Gastroesophageal sphincter (tissue), 4 donors: Measurements from ENCODE around the gene RPL32. TPM values are rescaled to one million over a fixed set of nuclear protein-coding genes. Genes with fewer than 3 reads are reported as not detected.

Experiments
- ATAC-seq: fragments of 150-250 bp; one replicate; pipeline ENCODE4 v1.9.1; 2016; ENCODE audit warnings: mild to moderate bottlenecking, moderate library complexity
- H3K27ac ChIP-seq, 4 donors: fragments of 200-600 bp; sonication (generic) in 3 of 4; 1 replicate in 3 of 4; 2 replicates in 1 of 4; pipeline ENCODE4 v1.5.1; 2016 to 2019
- H3K27me3 ChIP-seq: fragments of 200-600 bp; sonication (generic); one replicate; pipeline ENCODE4 v1.5.1; 2019
- H3K36me3 ChIP-seq, 2 donors: fragments of 200-600 bp; sonication (generic); one replicate each; pipeline ENCODE4 v1.5.1; 2019; ENCODE audit warnings: control low read depth in 1 of 2
- H3K4me1 ChIP-seq, 3 donors: fragments of 200-600 bp; sonication (generic); 1 replicate in 2 of 3; 2 replicates in 1 of 3; pipeline ENCODE4 v1.5.1; 2016 to 2019; ENCODE audit warnings: control low read depth in 2 of 3
- H3K4me3 ChIP-seq, 2 donors: fragments of 200-600 bp; sonication (generic); one replicate each; pipeline ENCODE4 v1.5.1; 2019; ENCODE audit warnings: mild to moderate bottlenecking in 1 of 2, moderate library complexity in 1 of 2
- H3K9me3 ChIP-seq, 3 donors: fragments of 200-600 bp; sonication (generic); one replicate each; pipeline ENCODE4 v1.5.1; 2017 to 2019; ENCODE audit warnings: control low read depth in 2 of 3
- EP300 ChIP-seq: sonication (generic); formaldehyde crosslinking; IDR thresholded peaks from one replicate; pipeline ENCODE4 v1.6.1; 2017; ENCODE audit warnings: antibody characterized with exemption, mild to moderate bottlenecking
- POLR2A ChIP-seq, 2 donors: fragments of 450-650 bp; IDR thresholded peaks; one replicate each; pipeline ENCODE4 v1.6.1; 2017; ENCODE audit warnings: antibody characterized with exemption in 2 of 2, mild to moderate bottlenecking in 2 of 2, moderate library complexity in 1 of 2
- POLR2AphosphoS5 ChIP-seq: sonication (generic); formaldehyde crosslinking; IDR thresholded peaks from one replicate; pipeline ENCODE4 v1.6.1; 2017; ENCODE audit warnings: antibody characterized with exemption
- WGBS, 2 donors: methylation state at CpG; one replicate each; pipeline ENCODE4 v1.1.5; 2018; ENCODE audit warnings: low coverage in 1 of 2; 5-methylcytosine and 5-hydroxymethylcytosine counted together
- total RNA-seq, 4 donors: library from RNA; depleted of rRNA; stranded (reverse); fragments of >200 nt; gene quantifications; one replicate each; pipeline ENCODE4 v1.1.0, GENCODE V29; 2016
- TF ChIP-seq, protein P1 (sequence below), 4 experiments: fragments of 200-600 bp in 2 of 4; fragments of 450-650 bp in 2 of 4; sonication (generic) in 1 of 4; IDR thresholded peaks; one replicate each; pipeline ENCODE4 v1.5.1; 2017 to 2019; ENCODE audit warnings: antibody characterized with exemption in 4 of 4, mild to moderate bottlenecking in 2 of 4, moderate library complexity in 2 of 4

RPL32 gene
- total RNA-seq, 4 donors from 2014 or later, result 679 to 924 (median 775) TPM

DNA sequence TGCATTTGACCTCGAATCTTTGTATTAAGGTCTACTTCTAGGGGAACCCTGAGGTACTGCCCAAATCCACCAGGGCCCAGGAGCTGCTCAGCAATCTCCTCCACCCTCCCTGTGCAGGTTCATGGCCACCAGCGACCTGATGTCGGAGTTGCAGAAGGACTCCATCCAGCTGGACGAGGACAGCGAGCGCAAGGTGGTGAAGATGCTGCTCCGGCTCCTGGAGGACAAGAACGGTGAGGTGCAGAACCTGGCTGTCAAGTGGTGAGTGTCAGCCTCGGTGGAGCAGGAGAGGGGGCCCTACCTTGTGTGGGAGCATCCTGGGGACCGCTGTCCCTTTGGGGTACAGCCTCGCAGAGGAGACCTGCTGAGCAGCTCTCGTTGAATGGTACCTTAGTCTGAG is 38.0 kb downstream of the RPL32 start:
- Histone ChIP-seq H3K4me1 (peaks cover 0 to 10% (median 0%) of the 10 kb centered on the region in 3 donors), H3K27me3 (no peaks in the 10 kb centered on the region), H3K9me3 (no peaks in the 10 kb centered on the region), H3K27ac (no peak overlapping the region), H3K4me3 (no peak overlapping the region), H3K36me3 (peaks cover 0 to 54% of the 10 kb centered on the region in 2 donors)
- no peak for ATAC-seq
- no peak for TF ChIP-seq EP300
- TF ChIP-seq POLR2AphosphoS5, result no peak
- no peak for TF ChIP-seq POLR2A (IDR thresholded peaks at IDR 0.05)
- TF ChIP-seq, protein P1, sequence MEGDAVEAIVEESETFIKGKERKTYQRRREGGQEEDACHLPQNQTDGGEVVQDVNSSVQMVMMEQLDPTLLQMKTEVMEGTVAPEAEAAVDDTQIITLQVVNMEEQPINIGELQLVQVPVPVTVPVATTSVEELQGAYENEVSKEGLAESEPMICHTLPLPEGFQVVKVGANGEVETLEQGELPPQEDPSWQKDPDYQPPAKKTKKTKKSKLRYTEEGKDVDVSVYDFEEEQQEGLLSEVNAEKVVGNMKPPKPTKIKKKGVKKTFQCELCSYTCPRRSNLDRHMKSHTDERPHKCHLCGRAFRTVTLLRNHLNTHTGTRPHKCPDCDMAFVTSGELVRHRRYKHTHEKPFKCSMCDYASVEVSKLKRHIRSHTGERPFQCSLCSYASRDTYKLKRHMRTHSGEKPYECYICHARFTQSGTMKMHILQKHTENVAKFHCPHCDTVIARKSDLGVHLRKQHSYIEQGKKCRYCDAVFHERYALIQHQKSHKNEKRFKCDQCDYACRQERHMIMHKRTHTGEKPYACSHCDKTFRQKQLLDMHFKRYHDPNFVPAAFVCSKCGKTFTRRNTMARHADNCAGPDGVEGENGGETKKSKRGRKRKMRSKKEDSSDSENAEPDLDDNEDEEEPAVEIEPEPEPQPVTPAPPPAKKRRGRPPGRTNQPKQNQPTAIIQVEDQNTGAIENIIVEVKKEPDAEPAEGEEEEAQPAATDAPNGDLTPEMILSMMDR (IDR thresholded peaks at IDR 0.05), result no peak
- WGBS, 2 donors, result 100% methylated on average over 2 of the region's 12 CpGs; no CpG with 5 or more reads in 1 of the 2 donors

DNA sequence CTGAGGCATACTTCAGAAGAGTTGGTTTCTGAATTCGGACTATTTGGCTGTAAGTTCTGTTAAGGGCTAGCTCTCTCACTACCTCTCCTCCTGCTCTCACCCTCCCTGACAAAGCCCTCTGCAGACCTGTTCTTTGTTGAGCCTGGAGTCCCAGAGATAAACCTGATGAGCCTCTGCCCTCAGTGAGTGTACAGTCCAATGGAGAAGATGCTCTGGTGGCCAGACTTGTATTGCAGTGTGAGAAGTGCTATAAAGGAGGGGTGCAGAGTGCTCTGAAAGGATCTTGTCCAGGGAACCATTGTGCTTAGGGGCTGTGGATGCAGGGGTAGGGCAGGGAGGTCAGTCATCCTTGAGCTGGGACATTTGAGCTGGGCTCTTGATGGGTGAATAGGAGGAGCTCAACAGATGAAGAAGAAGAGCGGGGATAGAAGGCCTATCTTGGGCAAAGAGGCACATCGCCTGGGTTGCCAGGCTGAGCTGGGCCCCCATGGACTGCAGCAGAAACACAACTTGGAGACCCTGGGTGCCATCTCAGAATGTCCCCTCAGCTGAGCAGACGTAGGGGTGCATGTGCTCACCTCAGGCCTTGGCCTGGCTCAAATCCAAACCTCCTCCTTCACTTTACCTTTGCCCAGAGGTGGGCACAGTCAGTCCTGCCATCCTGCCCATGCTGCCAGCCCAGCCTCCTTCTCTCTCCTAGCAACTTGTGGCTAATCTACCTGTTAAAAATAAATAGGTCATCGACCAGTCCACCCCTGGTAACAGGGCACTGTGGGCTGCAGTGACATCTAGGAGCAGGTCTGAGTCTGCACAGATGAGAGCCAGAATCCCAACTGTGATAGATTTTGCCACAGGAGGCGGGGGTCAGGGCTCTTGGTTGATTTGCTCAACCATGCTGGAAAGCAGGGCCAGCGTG is 41.6 kb downstream of the RPL32 start:
- WGBS, 2 donors, result 70 to 80% methylated on average over 1 to 2 of the region's 7 CpGs
- TF ChIP-seq, protein P1 (IDR thresholded peaks at IDR 0.05), result peak in 1 of 4 experiments; percentile 9
- TF ChIP-seq POLR2AphosphoS5 (no peak), EP300 (no peak)
- Histone ChIP-seq H3K9me3 (no peaks in the 10 kb centered on the region), H3K27me3 (no peaks in the 10 kb centered on the region), H3K4me1 (peaks cover 0 to 35% (median 5%) of the 10 kb centered on the region in 3 donors), H3K36me3 (peaks cover 0 to 18% of the 10 kb centered on the region in 2 donors), H3K4me3 (no peak overlapping the region), H3K27ac (peak overlapping the region in 2 of 4 donors; percentile 24 to 93)
- ATAC-seq, result no peak

DNA sequence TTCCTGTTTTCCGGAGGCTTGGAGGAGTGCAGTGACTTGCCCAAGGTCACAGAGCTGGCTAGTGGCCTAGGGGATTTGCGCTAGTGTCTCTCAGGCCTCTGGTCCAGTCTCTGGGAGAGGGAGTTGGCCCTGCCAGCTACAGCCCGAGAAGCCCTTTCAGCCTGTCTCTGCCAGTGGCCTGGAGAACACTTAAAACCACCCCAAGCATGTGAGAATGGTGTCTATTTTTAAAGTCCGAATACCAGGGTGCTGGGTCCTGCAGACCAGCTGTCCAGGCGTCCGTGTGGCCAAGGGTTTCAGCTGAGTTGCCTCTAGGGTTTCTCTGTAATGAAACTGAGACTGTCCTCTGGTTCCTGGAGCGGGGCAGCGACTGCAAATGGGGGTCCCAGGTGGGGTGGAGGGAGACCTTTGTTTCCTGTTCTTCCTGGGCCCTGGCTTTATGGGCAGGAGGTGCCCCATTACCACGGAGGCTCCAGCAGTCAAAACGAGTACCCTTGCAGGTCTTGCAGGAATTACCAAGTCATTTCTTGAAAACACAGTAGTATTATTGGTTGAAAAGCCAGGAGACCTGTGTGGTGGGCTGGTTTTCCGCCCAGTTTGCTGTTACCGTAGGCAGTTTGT is 42.7 kb downstream of the RPL32 start:
- H3K4me1 ChIP-seq, result peaks cover 0 to 35% (median 5%) of the 10 kb centered on the region in 3 donors
- H3K4me3 ChIP-seq, result no peak overlapping the region
- WGBS, 2 donors, result 49 to 55% methylated on average over 4 to 5 of the region's 12 CpGs
- peak overlapping the region in 3 of 4 donors; percentile 92 to 93 (median 93) for H3K27ac ChIP-seq
- no peaks in the 10 kb centered on the region for H3K9me3 ChIP-seq
- no peak for ATAC-seq
- H3K27me3 ChIP-seq, result no peaks in the 10 kb centered on the region
- peaks cover 0 to 7% of the 10 kb centered on the region in 2 donors for H3K36me3 ChIP-seq
- TF ChIP-seq POLR2AphosphoS5 (no peak), EP300 (no peak), POLR2A (IDR thresholded peaks at IDR 0.05) (no peak)
- TF ChIP-seq, protein P1 (IDR thresholded peaks at IDR 0.05), result no peak

DNA sequence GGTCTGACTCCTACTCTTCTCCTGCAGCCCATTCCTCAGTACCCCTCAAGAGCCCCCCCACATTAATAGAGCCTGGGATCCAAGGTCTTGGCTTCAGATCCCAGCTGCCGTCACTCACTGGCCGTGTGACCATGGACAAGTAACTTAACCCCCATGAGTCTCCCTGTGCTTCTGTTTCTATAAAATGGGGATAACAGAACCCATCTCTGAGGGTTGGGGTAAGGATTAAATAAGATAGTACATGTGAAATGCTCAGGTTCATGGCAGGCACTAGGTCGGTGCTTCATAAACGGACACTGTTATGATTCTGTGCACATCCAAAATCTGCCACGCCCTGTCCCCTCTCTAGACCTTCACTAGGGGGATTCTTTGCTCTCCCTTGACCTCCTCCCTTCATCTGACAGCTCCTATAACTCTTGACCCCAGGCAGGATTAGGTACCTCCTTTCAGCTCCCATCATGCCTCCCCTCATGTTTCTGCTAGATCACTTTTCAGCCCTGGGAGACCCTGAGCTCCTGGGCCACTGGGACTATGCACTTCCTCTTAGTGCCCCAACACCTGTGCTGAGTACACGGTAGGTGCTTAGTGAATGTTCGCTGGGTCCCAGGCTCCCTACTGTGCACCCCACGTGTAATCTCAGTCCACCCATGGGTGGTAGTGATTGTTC is 43.3 kb downstream of the RPL32 start:
- no peaks in the 10 kb centered on the region for H3K9me3 ChIP-seq
- H3K27ac ChIP-seq, result peak overlapping the region in 3 of 4 donors; percentile 92 to 93 (median 93)
- ATAC-seq, result no peak
- TF ChIP-seq POLR2A (IDR thresholded peaks at IDR 0.05) (no peak), POLR2AphosphoS5 (no peak), EP300 (no peak)
- TF ChIP-seq, protein P1 (IDR thresholded peaks at IDR 0.05), result no peak
- WGBS, 2 donors, result 49 to 52% methylated on average over 3 to 8 of the region's 8 CpGs
- peaks cover 0 to under 1% of the 10 kb centered on the region in 2 donors for H3K36me3 ChIP-seq
- no peak overlapping the region for H3K4me3 ChIP-seq
- peaks cover 0 to 35% (median 5%) of the 10 kb centered on the region in 3 donors for H3K4me1 ChIP-seq
- no peaks in the 10 kb centered on the region for H3K27me3 ChIP-seq
